ENCODE results near the gene IL31RA. TPM values are rescaled to one million over a fixed set of nuclear protein-coding genes. Genes with fewer than 3 reads are reported as not detected.

Gene IL31RA
- total and polyA plus RNA-seq, 2 donors from 2014 or later = 0.44 TPM; not detected in 1

DNA sequence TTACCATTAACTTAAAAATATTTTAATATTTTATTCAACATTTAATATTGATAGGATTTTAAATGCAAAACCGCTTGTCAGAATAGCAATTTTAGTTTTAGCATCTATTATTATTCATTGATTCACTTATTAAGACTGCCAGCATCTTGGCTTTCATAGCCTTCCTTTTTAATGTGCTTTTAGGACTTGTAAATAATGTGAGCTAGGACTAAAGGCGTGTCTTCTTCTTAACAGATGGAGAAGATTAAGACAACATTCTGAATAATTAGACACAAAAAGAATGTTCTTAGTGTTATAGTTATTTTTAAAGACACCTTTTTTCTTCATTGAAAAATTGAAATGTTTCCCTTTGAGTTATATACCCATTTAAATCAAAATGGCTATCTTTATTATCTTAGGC is 6.9 kb downstream of the IL31RA start:
- intact Hi-C loops (cut with DNase I) = no loop called here
- DNase-seq (no peak), FAIRE-seq (no peak)
- Histone ChIP-seq H3K4me3 (ENCODE audit: low read length in 3 of 3) (no peak overlapping the region), H3K9me3 (ENCODE audit: control insufficient read depth in 2 of 3, insufficient read depth in 1 of 3, low read length in 3 of 3) (no peaks in the 10 kb centered on the region), H3K27me3 (ENCODE audit: control insufficient read depth, insufficient read depth, low read length) (no peaks in the 10 kb centered on the region), H3K36me3 (ENCODE audit: control insufficient read depth in 2 of 3, insufficient read depth in 3 of 3, low read length in 3 of 3) (no peaks in the 10 kb centered on the region), H3K4me1 (ENCODE audit: control insufficient read depth in 2 of 3, insufficient read depth in 2 of 3, low read depth in 1 of 3, low read length in 3 of 3) (no peaks in the 10 kb centered on the region), H3K9ac (ENCODE audit: low read length in 3 of 3) (no peak overlapping the region), H3K27ac (ENCODE audit: low read depth in 2 of 2, low read length in 2 of 2) (no peak overlapping the region)
- TF ChIP-seq, protein P1, sequence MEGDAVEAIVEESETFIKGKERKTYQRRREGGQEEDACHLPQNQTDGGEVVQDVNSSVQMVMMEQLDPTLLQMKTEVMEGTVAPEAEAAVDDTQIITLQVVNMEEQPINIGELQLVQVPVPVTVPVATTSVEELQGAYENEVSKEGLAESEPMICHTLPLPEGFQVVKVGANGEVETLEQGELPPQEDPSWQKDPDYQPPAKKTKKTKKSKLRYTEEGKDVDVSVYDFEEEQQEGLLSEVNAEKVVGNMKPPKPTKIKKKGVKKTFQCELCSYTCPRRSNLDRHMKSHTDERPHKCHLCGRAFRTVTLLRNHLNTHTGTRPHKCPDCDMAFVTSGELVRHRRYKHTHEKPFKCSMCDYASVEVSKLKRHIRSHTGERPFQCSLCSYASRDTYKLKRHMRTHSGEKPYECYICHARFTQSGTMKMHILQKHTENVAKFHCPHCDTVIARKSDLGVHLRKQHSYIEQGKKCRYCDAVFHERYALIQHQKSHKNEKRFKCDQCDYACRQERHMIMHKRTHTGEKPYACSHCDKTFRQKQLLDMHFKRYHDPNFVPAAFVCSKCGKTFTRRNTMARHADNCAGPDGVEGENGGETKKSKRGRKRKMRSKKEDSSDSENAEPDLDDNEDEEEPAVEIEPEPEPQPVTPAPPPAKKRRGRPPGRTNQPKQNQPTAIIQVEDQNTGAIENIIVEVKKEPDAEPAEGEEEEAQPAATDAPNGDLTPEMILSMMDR (IDR thresholded peaks at IDR 0.05; ENCODE audit: borderline replicate concordance, extremely low read depth, insufficient read depth) = no peak

DNA sequence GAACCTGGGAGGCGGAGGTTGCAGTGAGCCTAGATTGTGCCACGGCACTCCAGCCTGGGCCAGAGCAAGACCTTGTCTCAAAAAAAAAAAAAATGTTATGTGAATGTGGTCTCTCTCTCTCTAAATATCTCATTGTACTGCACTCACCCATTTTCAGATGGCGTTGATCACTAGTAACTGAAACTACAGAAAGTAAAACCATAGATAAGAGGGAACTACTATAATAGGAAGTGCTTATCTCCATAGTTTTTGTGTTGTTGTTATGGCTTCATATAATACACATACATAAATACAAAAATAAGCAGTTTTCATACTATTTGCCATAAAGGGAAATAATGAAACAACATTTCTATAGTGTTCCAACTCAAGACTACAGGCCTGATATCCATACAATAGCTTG is 9.1 kb downstream of the IL31RA start:
- TF ChIP-seq, protein P1 (IDR thresholded peaks at IDR 0.05; ENCODE audit: borderline replicate concordance, extremely low read depth, insufficient read depth) = no peak
- Histone ChIP-seq H3K36me3 (ENCODE audit: control insufficient read depth in 2 of 3, insufficient read depth in 3 of 3, low read length in 3 of 3) (no peaks in the 10 kb centered on the region), H3K9ac (ENCODE audit: low read length in 3 of 3) (no peak overlapping the region), H3K27me3 (ENCODE audit: control insufficient read depth, insufficient read depth, low read length) (no peaks in the 10 kb centered on the region), H3K27ac (ENCODE audit: low read depth in 2 of 2, low read length in 2 of 2) (no peak overlapping the region), H3K4me3 (ENCODE audit: low read length in 3 of 3) (no peak overlapping the region), H3K9me3 (ENCODE audit: control insufficient read depth in 2 of 3, insufficient read depth in 1 of 3, low read length in 3 of 3) (no peaks in the 10 kb centered on the region), H3K4me1 (ENCODE audit: control insufficient read depth in 2 of 3, insufficient read depth in 2 of 3, low read depth in 1 of 3, low read length in 3 of 3) (peaks cover 0 to 2% (median 0%) of the 10 kb centered on the region in 3 donors)
- FAIRE-seq = no peak
- DNase-seq = no peak
- intact Hi-C loops (cut with DNase I) = no loop called here

DNA sequence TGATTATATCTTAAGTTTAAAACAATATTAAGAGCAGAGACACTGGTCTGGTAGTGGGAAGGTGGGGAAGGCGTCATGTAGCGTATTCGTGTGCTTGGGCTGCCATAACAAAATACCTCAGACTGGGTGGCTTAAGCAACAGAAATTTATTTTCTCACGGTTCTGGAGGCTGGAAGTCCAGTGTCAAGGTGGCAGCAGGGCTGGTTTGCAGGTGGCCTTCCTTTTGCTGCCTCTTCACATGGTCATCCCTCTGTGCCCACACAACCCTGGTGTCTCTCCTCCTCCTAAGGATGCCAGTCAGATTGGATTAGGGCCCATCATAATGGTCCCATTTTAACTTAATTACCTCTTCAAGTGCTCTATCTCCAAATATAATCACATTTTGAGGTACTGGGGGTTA is 9.6 kb downstream of the IL31RA start:
- no peaks in the 10 kb centered on the region for H3K9me3 ChIP-seq (ENCODE audit: control insufficient read depth in 2 of 3, insufficient read depth in 1 of 3, low read length in 3 of 3)
- peaks cover 0 to 2% (median 0%) of the 10 kb centered on the region in 3 donors for H3K4me1 ChIP-seq (ENCODE audit: control insufficient read depth in 2 of 3, insufficient read depth in 2 of 3, low read depth in 1 of 3, low read length in 3 of 3)
- H3K4me3 ChIP-seq (ENCODE audit: low read length in 3 of 3) = no peak overlapping the region
- H3K27me3 ChIP-seq (ENCODE audit: control insufficient read depth, insufficient read depth, low read length) = no peaks in the 10 kb centered on the region
- no peak for DNase-seq
- FAIRE-seq = no peak
- intact Hi-C loops (cut with DNase I) = no loop called here
- no peaks in the 10 kb centered on the region for H3K36me3 ChIP-seq (ENCODE audit: control insufficient read depth in 2 of 3, insufficient read depth in 3 of 3, low read length in 3 of 3)
- TF ChIP-seq, protein P1 (IDR thresholded peaks at IDR 0.05; ENCODE audit: borderline replicate concordance, extremely low read depth, insufficient read depth) = no peak
- no peak overlapping the region for H3K9ac ChIP-seq (ENCODE audit: low read length in 3 of 3)
- H3K27ac ChIP-seq (ENCODE audit: low read depth in 2 of 2, low read length in 2 of 2) = no peak overlapping the region

Data from kidney (tissue), 14 donors.